HCEC 1CT (cell line): ENCODE measurements around the gene DPP10.
"Not testable (repeated sequence)": the region's sequence is repeated elsewhere in the genome, so short reads cannot be mapped to it uniquely, and the experiment has no call there.

Source experiments
- DNase-seq: peaks from one replicate; pipeline ENCODE4 v3.0.0-alpha.2; 2017

The DPP10 gene

DNA sequence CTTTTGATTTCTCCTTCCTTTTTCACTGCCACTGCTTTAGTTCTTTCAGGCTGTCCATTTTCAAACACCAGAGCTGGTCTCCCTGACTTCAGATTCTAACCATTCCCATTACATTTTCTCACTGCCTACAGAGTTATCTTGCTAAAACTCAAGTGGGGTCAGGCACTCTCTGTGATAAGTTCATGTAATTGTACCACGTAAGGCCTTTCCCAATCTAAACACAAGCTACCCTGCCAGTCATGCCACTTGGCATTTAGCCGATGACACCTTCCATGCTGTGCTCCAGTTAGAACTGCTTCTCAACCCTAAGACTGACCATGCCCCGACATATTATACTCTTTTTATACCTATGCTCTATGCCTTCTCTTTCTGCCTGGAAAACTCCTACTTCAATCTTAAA is 592.4 kb downstream of the DPP10 start:
- no peak for DNase-seq

- DNase-seq: no peak
These were observed 594.4 kb downstream of the DPP10 start for GRCh38 chr2:115036818-115037217.

DNA sequence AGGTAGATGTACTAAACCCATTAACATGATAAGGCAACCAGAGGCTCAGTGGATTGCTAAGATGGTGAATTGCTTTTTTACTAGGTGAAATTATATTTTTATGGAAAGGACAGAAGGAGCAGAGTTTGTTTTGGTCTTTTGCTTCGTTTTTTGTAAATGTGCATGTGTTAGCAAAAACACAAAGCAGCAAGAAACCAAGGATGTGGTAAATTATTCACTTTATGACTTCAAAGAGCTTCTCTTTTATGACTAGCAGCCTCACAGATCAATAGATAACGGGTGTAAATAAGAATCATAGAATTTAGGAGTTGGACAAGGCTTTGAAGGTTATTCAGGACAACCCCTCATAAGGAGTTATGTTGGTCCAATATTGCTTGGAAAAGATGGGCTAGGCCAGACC is 615.0 kb downstream of the DPP10 start:
- no peak for DNase-seq

DNA sequence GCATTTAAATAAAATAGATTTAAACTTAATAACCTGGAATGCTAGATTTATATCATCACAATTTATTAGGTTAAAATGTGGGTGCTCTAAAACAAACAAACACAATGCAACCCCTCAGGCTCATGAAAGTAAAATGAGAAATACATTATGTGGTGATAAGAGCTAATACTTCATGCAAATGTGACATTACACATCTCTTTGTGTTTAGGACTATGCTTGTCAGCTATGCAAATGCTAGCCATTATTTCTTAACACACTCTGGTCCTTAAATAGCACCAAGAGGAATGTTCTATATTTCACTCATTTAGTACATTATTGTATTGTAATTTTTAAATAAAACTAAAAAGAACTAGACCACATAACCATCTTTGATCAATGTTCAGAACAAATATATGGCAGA is 627.6 kb downstream of the DPP10 start:
- DNase-seq: no peak

DNA sequence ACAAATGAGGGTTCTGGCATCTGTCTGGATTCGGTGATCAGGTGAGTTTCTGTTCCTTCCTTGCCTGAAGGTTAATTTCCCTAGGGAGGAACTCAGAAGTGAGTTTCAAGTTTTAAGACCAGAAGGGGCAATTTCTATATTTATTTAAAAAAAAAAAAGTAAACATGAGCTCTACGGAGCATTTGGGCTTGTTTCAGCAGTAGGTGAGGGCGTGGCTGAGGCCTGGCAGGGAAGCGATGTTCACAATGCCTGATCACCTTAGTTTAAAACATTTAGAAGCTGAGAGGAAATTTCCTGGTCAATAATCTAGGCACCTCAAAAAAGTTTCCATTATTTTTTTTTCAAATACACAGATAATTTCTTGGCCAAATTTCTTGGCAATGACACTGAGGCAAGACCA is 629.1 kb downstream of the DPP10 start:
- DNase-seq: no peak

DNA sequence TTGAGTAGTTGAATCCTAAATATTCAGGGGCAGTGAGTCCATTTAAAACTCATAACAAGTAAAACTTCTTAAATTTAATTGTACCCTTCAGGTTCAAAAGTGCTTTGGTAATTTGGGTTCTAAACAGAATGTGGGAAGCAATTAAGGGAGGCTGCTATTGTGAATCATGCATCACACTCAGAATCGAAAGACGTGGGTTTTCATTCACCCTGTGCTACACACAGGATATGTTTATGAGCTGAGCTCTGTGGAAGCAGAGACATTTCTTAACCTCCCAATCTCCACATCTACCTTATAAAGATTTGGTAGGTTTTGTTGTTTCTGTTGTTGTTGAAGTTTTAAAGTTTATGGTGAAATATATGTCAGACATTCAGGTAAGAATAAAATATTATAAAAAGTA is 633.4 kb downstream of the DPP10 start:
- no peak for DNase-seq

GRCh38 chr2:115077626-115078025 is 635.2 kb downstream of the DPP10 start:
- no peak for DNase-seq

GRCh38 chr2:115083225-115083624 is 640.8 kb downstream of the DPP10 start:
- DNase-seq: no peak

GRCh38 chr2:115083711-115084110 is 641.3 kb downstream of the DPP10 start:
- DNase-seq: no peak

DNA sequence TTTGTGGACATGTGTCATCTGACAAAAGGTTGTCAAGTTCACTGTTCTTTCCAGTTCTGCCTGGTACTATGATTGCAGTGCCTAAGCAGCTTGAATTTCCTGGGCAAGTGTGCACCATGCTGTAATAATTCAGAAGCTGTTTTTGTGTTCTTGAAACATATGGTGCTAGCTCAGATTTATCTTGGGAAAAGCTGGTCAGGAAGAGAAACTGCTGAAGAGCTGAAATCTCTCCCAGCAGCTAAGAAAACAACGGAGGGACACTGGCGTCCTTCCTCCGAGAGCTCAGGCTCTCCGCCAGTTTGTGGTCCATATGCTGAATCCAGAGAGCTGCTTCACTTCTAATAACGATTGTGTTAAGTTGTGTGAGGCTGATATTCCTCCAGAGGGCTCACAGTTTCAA is 642.0 kb downstream of the DPP10 start:
- DNase-seq: no peak

DNA sequence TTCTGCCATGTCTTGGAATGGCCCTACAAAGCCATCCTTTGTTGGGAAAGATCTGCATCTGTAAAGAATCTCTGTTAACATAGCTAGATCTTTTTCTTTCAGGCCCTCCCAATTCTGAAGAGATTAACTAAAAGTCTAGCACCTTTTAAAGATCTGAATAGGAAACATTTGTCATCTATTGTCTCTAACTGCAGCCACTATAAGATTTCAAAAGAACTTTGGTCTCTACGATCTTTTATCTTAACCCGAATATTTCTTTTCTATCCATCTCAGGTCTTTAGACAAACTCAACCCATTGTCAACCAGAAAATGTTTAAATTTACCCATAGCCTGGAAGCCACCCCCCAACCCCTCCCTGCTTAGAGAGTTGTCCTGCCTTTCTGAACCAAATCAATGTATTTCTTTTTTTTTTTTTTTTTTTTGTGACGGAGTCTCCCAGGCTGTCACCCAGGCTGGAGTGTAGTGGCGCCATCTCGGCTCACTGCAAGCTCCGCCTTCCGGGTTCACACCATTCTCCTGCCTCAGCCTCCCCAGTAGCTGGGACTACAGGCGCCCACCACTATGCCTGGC is 643.7 kb downstream of the DPP10 start:
- DNase-seq: not testable (repeated sequence)

DNA sequence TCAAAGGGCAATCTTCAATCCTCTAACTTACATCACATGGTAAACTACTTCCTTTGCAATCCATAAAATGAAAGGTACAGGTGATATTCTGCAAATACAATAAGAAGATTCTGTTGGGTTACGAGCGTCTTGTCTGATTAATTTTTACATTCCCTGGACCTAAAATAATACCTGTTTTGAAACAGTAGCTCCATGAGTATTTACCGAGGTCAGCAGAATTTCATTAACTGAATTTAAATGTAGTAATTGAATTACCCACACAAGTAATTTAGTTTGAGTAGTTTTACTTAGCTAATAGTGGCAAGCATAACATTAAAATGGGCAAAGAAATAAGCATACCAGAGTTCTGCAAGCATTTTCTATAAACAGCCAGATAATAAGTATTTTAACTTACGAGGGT is 652.0 kb downstream of the DPP10 start:
- no peak for DNase-seq

DNA sequence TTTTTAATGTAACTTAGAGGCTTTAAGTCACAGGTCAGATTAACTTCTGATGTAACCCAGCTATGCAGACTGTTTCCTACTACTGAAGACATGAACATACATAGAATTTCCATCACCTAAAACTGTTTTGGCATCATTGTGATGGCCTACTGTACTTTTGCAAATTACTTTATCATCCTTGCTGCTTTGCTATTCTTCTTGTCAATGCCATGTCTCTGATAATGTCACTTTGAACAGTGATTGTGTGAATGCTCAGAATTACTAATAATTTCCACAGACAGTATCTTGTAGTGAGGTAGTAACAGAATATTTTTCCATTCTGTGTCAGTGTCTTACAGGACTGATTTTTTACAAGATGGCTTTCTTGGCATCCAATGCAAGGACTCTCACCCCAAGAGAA is 663.5 kb downstream of the DPP10 start:
- DNase-seq: no peak

- DNase-seq: no peak
These were observed 672.7 kb downstream of the DPP10 start for GRCh38 chr2:115115135-115115534.

DNA sequence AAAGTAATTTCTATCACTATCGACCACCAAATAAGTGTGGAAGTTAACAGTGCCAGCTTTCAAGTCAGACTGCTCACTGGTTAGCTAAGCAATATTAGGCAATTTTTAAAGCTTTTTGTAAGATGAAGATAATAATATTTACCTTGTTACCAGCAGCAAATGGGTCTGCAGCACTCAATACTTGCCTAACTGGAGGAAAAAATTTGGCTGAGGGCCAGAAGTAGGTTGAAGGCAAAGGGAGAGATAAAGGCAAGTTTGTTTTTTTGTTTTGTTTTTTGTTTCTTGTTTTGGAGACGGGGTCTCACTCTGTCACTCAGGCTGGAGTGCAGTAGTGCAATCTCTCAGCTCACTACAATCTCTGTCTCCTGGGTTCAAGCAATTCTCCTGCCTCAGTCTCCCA is 675.9 kb downstream of the DPP10 start:
- DNase-seq: no peak

DNA sequence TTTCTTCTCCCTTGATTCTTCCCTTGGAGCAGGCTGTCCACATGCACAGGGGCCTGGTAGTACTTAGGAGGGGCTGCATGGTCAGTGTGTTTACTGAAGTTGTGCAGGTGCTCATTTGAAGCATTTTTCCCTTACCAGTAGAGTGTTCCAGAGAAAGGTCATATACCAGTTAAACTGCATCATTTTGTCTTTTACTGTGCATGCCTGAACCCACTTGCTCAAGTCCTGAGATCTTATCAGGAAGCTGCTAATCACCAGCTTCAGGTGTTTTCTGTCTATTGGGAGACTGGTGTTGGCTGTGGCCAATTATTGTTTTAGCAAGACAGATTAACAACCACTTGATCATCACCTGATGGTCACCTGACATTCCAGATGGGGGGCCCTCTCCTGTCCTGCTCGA is 676.6 kb downstream of the DPP10 start:
- DNase-seq: no peak

DNA sequence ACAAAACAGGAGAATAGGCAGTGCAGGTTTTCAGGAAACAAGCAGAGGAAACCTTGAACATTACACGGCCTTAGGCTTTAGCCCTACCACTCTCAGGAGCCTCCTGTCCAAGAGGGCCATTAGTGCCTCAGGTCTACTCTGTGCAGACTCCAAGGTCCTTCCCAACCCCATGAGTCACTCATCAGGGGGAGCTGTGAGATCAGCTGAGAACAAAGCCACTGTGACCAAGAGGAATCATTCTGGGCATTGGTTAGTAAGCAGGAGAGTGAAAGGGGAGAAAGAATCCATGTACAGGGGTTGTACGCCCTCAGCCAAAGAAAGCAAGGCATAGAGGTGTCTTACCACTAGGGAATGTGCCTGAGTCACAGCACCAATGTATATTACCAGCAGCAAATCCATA is 680.3 kb downstream of the DPP10 start:
- DNase-seq: no peak

DNA sequence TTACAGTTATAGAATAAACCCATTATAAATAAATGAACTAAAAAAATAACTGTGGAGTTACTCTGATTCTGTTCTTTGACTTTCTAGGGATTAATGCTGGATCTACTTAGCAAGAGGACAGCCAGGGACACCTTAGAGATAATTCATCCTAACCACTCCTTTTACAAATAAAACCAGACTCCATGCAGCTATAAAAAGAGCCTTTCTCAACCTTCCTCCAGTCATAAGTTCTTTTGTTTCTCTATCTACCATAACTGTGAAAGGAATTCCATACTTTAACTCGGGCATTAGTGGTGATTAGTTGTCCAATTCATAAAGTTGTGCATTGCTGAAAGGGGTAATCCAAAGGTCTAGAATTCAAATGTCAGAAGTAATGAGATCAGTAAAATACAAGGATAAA is 682.4 kb downstream of the DPP10 start:
- no peak for DNase-seq

DNA sequence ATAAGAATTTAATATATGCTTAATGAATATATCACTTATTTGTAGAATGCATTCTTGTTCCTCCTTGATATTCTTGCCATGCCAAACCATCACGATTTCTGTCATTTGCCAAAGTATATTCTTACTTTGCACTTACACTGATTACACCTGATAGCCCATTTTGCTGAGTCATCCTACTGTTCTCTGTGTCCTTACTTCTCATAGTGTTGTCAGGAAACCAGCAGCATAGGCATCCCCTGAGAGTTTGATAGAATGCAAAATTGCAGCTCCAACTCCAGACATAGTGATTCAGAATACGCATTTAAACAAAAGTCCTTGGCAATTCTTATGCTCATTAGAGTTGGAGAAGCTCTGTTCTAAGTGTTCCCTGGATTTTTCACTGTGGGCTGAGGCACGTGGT is 687.1 kb downstream of the DPP10 start:
- DNase-seq: no peak

GRCh38 chr2:115160531-115161080 is 718.2 kb downstream of the DPP10 start:
- DNase-seq: no peak

- DNase-seq: no peak
These were observed 718.8 kb downstream of the DPP10 start for GRCh38 chr2:115161081-115161770.

DNA sequence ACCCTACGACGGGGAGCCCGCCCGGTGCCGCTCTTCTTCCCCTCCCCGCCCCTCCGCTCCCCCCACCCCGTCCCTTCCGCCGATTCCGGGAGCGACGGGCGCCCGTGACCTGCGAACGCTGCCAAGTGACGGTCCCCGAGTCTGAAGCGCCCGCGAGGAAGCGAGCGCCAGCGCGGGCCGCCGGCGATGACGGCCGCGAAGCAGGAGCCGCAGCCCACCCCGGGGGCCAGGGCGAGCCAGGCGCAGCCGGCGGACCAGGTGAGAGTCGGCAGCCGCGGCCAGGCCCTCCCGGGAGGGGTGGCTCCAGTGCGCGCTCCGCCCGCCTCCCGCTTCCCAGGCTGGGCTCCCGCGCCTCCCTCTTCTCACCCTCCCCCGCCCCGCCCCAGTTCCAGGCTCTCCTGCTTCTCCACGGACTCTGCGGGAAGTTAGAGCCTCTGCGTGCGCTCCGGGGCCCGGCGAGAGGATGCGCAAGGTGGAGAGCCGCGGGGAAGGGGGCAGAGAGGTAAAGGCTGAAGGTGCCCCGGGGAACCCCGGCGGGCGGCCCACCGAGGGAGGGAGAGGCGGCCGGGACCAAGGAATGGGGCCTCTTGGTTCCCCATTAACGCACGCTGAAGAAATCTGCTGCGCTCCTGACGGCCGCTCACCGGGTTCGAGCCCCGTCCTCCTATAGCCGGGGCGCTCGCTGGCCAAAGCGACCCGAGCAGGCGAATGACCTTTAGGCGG is 719.5 kb downstream of the DPP10 start:
- no peak for DNase-seq

- DNase-seq: no peak
These were observed 720.3 kb downstream of the DPP10 start for GRCh38 chr2:115162494-115163293.
